Kidney glomerular epithelial cell (primary cell): ENCODE measurements around the gene PIGBOS1.
"Not testable (repeated sequence)": the region's sequence is repeated elsewhere in the genome, so short reads cannot be mapped to it uniquely, and the experiment has no call there.

ENCODE experiments used
- DNase-seq: peaks from one replicate; lab custom pipeline; 2025; lab: John Stamatoyannopoulos, UW

Gene PIGBOS1

DNA sequence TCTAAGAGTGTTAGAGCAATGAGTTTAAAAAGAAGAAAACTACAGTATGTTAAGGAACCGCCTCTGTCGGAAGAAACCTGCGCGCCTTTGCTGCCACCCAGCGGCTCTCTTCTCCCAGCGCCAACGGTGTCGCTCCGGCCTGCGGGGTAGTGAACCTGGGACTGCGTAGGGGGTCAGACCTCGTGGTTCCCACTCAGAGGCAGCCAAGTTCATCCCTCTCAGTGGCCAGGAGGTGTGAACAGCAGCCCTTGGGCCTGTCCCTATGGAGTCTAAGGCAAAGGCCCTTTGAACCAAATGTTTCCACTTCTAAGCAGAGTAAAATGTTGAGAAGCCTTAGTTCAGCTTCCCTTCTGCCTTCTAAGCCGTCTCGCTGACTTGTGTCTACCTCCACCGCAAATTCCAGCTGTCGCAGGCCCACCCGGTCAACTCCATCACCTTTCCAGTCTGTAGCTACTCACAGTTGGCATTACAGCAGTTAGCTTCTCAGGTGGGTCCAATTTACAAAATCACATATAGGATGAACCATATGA, 28.3 kb downstream of the PIGBOS1 start:
- DNase-seq = no peak

DNA sequence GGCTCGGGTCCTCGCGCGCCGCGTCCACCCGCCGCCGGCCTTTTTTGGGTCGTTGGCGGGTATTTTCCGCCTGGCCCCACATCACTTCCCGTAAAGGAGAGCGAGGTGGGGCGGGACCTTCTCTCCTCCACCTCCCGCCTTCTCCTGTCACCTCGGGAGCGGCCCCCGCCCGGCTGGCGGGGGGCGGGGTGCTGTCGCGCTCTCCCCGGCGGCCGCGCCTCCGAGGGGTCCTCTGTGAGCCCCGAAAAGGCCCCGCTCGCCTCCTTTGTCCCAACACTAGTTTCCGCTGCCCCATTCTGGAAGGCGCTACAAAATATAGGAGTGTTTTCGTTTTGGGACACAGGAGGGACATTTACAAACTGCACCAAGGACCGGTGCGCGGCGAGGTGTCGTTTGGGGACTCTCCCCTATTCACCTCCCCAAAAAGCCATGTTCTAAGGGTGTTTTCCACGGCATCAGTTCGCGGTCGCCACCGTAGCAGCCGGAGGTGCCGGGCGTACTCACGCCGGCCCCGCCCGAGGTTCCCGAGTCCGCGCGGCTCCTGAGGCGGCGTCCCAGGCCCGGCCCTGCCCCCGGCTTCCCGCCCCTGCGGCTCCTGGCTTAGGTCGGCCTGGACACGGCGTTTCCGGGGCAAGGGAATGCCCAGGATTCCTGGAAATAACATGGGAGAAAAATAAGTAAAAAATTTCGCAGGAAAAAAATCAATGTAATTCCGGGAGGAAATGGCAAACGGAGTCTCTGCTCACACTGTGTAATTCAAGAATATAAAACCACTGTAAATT, 29.0 kb downstream of the PIGBOS1 start, which contains the start of gene RAB27A:
TSS of gene RAB27A (minus strand) at position 68 of the 782 bp plus-strand sequence. CDS start 54,879 bp downstream, outside the sequence.
- DNase-seq = peak; percentile 76

DNA sequence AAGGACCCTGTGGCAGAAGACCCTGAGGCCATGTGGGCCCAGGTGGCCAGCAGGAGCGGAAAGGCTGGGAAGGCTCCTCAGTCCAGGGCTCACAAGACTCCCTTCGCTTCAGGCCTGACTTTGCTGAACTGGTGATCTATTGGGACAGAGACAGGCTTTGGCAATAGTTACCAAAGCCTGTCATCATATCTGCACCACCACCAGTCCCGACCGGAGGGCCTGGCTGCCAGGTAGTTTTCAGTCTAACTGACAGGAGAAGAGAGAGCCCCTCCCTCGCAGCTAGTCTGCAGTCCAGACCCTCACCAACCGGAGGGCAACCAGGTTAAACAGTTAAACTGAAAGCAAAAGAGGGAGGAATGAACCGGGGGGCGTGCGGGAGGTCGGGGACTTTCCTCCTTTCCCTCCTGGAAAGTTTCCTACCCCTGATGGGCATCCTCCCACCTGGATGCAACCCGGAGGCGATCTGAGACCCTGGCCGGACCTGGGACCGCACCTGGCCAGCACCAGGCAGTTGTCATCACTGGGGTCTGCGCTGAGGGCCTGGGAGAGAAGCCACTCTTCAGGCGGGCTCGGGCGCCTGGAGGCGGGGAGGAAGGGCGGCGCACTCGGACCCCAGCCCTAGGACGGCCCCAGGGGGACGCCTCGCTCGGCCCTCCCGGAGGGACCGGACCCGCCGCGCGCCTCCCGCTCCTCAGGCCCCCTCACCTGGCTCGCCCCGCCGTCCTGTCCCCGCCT, 29.7 kb downstream of the PIGBOS1 start:
- no peak for DNase-seq

DNA sequence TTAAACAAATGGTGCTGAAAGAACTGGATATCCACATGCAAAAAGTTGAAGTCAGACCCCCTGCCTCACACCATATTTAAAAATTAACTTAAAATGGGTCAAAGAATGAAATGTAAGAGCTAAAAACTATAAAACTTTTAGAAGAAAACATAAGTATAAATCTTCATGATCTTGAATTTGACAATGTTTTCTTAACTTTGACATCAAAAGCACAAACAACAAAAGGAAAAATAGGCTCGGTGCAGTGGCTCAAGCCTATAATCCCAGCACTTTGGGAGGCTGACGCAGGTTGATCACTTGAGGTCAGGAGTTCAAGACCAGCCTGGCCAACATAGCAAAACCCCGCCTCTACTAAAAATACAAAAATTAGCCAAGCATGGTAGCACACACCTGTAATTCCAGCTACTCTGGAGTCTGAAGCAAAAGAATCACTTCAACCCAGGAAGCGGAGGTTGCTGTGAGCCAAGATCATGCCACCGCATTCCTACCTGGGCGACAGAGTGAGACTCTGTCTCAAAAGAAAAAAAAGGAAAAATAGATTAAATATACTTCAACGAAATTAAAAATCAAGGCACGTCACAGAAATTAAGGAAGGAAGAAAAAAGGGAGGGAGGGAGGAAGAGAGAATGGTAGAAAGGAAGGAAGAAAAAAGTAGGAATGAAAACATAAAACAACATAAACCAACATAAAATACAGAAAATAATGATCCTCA, 30.8 kb downstream of the PIGBOS1 start:
- no peak for DNase-seq

DNA sequence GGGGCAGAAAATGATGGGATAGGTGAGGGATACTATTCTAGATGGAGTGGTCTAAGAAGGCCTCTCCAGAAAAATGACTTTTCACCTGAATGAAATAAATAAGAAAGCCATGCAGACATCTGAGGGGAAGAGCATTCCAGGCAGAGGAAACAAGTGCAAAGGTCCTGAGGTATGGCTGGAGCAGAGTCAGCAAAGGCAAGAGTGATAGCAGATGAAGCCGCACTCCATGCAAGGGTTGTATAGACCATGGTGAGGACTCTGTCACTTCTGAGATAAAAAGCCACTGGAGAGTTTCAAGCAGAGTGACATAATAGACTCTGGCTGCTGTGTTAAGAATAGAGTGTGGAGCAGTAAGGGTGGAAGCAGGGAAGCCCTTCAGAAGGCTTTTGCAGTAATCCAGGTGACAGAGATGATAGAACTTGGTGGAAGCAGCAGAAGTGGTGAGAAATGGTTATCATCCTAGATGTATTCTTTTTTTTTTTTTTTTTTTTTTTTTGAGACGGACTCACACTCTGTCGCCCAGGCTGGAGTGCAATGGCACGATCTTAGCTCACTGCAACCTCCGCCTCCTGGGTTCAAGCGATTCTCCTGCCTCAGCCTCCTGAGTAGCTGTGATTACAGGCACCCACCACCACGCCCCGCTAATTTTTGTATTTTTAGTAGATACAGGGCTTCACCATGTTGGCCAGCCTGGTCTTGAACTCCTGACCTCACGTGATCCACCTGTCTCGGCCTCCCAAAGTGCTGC, 32.3 kb downstream of the PIGBOS1 start:
- DNase-seq = not testable (repeated sequence)

DNA sequence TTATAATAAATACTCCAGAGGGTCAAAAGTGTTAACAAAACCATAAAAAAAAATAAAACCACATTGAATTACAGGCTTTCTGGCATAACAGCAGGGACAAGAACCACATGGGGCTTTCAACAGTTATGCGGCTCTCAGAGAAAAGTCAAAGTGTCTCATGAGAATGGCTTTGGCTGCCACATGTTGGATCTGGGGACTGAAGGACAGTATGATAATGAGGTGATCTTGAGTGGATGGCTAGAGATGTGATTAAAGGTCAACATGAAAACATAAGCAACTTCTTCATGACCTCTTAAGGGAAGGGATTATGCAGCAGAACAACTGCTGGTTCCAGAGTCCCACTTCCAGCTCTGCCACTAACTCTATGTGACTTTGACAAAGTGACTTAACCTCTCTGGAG, 34.5 kb downstream of the PIGBOS1 start:
- DNase-seq = no peak

DNA sequence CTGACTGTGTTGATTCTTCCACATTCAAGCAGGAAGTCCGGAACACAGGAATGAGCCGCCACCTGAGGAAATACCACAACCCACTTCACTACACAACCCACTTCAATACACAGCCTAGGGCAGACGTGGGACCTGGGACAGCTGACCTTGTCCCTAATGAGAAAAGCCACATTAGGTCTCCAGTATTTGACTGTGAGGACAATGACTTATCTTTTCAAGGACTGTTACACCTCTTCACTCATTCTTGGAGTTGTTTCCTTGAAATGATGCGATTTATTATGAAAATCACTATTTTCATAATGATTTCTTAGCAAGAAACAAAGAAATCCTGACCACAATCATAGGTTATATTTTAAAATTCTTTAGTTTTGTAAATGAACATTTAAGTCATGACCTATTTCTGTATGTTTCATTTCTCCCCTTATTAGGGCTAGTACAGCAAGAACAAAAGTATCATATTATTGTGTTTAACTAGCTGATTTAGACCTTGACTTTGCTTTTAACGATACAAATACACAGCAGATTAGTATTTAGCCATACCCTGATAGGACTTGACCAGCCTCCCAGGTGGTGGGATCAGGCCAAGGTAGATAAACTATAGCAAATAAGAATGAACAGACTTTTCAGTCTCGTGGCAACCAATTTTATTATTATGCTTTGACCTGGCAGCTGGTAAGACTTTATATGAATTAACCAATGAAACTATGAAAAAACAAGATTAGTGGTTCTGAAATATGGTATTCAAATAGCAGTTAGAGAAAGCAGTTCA, 35.4 kb downstream of the PIGBOS1 start:
- no peak for DNase-seq

DNA sequence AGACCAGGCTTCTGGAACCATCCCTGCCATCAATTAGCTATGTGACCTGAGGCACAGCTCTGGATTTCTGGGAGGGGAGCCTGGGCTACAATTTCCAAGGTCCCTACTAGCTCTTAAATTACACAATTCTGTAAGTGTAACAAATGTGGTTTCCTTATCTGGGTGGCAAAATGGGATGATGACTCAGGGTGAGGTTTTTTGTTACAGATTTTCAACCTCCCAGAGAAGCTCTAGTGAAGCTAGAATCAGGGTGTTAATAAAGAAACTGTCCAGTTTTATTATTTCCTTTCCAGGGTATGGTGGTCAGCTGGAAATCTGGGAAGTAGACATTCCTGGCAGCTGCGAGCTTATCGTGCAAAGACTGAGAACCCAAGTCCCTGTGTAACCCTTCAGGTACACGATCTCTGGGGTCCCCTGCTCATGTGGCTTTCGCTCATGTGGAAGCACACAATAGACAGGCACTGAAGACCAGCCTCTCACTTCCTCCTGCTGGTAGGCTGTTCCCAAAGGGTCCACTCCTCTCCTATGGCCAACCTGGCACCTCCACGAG, 36.6 kb downstream of the PIGBOS1 start:
- peak; percentile 40 for DNase-seq

DNA sequence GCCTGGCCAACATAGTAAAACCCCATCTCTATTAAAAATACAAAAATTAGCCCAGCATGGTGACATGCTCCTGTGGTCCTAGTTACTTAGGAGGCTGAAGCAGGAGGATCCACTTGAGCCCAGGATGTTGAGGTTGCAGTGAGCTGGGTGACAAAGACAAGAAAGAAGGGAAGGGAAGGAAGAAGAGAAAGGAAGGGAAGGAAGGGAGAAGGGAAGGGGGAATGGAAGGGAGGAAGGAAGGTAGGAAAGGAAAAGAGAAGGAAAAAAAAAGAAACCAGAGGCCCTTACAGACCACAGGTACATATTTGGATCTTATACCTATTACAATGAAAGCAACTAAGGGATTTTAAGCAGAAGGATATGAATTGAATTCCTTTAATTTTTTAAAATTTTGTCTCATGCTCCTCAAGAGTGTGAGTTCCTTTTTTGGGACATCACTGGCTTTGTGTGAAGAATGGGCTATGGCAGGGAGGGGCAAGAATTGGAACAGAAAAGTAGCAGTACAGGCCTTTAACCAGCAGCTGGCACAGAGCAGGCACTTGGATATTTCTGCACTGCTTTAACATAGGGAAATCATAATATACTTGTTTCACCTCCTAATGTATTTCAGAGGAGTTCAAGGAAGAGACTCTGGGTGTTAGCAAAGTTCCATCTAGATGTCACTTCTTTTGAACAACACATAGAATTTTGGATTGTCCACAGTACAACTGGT, 37.2 kb downstream of the PIGBOS1 start:
- no peak for DNase-seq

DNA sequence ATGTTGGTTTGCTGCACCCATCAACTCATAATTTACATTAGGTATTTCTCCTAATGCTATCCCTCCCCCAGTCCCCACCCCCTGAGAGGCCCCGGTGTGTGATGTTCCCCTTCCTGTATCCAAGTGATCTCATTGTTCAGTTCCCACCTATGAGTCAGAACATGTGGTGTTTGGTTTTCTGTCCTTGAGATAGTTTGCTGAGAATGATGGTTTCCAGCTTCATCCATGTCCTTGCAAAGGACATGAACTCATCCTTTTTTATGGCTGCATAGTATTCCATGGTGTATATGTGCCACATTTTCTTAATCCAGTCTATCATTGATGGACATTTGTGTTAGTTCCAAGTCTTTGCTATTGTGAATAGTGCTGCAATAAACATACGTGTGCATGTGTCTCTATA, 38.3 kb downstream of the PIGBOS1 start:
- DNase-seq = not testable (repeated sequence)

DNA sequence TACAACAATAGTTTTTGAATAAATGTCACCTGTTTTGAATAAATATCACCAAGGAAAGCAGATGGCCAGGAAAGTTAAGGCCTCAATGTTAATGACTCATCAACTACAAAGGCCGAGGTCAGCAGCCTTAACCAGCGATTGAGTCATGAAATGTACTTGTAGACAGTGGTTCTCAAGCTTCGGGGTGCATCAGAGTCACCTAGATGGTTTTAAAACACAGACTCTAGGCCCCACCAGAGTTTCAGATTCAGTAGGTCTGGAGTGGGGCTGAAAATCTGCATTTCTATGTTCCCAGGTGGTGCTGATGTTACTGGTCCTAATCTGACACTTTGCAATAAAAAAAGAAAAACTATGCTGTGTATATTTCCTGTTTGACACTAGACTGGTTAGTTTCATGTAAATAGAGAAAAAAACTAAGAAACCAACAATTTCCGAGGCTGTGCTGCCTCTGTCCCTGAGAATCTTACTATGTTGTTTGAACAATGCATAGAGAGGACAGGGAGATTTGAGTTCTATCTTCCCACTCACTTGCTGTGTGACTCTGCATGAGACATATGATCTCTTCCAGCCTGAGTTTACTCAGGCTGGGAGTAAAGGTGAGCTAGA, 39.1 kb downstream of the PIGBOS1 start:
- DNase-seq = peak; percentile 49

DNA sequence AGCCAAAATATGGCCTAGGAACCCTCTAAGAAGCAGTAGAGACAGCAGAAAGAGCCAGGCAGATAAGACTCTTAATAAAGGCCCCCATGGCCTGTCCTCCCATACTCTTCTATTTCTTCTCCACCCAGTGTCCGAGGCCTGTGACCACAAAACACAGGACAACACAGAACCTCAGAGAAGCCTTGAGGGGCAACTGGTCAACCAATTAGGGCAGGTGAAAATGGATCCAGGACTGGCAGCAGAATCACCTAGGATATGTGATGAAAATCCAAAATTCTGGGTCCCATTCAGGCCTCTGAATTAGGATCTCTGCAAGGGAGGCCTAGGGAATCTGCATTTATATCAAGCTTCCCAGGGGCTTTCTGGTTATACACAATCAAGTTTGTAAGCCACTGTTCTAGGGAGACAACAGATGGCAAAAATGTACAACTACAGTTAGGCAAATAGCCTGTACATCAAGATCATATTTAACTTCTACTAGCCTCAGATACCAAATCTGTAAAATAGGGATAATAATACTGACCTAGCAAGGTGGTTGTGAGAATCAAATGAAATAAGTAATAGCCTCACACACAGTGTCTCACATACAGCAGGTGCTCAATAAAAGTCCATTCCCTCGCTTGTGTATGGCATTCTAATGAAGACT, 39.7 kb downstream of the PIGBOS1 start:
- DNase-seq = no peak

DNA sequence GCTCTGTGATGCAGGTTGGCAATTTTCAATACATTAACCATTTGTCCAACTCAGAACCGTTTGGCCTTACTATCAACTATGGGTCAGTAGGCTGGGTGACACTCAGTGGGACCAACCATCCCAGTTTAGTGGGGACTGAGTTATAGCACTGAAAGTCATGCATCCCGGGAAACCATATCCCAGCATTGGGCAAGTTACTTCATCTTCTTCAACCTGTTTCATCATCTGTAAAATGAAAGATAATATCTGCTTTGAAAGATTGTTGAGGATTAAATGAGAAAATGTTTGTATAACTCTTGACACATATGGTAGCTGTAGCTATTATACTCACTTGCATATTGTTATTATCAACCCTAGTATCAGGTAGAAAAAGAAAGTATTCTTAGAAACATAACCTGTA, 41.2 kb downstream of the PIGBOS1 start:
- no peak for DNase-seq

DNA sequence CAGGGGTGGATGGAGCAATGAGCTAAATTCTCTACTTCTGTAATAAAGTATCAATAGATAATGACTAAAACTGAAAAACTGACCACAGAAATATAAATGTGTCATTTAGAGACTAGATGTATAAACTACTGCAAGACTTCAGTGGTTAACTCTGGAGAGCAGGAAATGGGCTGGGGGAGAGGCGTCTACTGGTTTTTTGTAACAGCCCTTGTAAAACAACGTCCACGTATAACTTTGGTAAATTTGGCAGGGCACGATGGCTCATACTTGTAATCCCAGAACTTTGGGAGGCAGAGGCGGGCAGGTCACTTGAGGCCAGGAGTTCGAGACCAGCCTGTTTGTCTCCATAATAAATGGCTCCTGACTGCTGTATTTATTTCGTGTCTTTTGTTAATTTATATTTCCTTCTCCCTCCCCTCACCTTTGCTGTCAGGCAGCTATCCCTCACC, 41.8 kb downstream of the PIGBOS1 start:
- no peak for DNase-seq

DNA sequence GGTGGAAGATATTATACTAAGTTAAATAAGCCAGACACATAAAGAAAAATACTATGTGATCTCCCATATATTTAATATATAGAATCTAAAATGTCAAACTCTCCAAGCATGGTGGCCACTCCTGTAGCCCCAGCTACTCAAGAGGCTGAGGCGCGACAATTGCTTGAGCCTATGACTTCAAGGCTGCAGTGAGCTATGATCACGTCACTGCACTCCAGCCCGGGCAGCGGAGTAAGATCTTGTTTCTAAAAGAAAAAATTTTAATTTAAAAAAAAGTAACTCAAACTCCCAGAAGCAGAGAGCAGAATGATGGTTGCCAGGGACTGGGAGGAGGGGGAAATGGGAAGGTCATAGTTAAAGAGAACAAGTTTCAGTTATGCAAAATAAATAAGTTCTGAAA, 42.6 kb downstream of the PIGBOS1 start:
- no peak for DNase-seq

DNA sequence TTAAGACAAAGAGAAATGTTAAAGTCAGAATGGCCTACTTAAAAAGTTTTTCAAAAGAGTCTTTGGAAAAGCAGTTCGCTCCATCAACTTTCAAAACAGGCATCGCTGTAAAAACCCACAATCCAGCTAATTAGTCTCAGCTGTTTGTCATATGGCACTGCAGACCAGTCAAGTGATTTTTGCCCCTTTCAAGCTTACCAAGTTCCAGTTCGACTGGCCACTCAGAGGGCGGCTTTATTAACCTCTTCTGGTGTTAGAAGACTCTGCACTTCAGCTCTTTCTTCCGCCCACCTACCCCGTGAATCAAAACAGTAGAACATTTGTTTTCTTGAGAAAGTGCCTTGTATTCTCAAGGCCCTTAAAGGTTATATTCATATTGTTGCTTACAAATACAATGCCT, 48.6 kb downstream of the PIGBOS1 start:
- DNase-seq = no peak

DNA sequence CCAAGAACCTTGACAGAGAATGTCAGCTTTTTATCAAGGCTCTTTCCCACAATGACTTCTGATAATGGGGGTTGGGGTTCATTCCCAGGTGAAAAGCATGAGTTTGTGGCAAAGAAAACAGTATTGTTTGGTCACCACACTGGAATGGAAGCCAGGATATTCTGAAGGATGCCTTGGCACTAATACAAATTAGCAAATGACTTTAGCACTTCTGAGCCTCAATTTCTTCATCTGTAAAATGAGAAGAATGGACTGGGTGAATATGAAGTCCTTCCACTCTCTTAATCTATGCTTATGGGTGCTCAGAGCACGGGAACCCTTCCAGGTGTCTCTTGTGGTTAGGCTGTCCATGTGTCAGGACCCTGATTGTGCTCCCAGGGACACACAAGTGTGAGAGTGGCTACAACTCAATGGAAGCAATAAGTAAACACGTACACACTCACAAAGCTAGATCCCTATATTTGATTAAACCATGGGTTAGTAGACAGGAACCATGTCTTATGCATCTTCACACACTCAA, 50.7 kb downstream of the PIGBOS1 start:
- DNase-seq = no peak

DNA sequence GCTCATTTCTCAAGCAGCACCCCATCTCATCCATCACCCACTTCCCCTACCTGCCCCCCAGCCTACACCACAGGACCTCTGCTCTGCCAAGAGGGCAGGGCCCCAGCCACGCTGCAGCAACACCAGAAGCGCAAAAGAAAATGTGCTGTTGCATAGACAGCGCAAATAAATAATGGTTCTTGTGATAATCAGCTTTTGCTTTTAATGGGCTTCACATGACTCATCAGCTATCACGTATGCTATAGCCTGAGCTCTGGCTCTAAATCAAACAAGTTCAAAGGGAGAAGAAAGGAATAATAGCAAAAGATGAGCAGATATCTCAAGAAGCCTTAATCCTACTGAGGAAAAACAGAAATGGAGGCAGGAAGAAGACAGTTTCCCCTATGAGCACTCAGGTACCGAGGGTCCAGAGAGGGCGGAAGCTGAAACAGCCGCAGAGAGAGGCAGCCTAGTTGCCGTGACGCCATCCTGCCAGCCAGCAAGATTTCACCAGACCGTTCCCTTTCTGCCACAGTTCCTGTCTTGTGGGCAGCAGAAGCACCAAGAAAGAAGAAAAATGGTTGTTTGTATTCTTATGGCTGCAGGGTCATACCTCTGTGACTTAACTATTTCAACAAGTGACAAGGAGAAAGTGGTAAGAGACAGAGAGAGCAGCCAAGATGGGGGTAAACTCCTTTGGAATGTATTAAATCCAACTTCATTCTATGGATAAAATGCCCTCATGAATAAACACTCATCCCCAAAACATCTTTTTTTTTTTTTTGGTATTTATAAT, 51.3 kb downstream of the PIGBOS1 start:
- no peak for DNase-seq
